Ovary (tissue), 9 donors: Measurements from ENCODE around the gene ZDHHC1. TPM values are rescaled to one million over a fixed set of nuclear protein-coding genes. Genes with fewer than 3 reads are reported as not detected.
A peak's percentile ranks its signal among the peaks of the same experiment; 100 is the strongest.

Experiments
- DNase-seq, 5 donors: peaks; one replicate each; pipeline ENCODE4 v3.0.0-alpha.2; 2019 to 2020
- H3K27ac ChIP-seq, 2 donors: fragments of 200-600 bp; one replicate each; pipeline versions ENCODE4 v1.5.1 to v1.8.0; 2019 to 2022
- H3K27me3 ChIP-seq: fragments of 200-600 bp; one replicate; pipeline ENCODE4 v1.8.0; 2022
- H3K36me3 ChIP-seq: fragments of 200-600 bp; sonication (generic); one replicate; pipeline ENCODE4 v1.5.1; 2019
- H3K4me1 ChIP-seq: one replicate; pipeline ENCODE4 v1.8.1; 2013; ENCODE audit warnings: mild to moderate bottlenecking, moderate library complexity; ENCODE audit not compliant: insufficient read depth
- H3K4me3 ChIP-seq: fragments of 200-600 bp; sonication (generic); one replicate; pipeline ENCODE4 v1.5.1; 2017
- H3K9me3 ChIP-seq, 2 donors: fragments of 200-600 bp in 1 of 2; sonication (generic) in 1 of 2; one replicate each; pipeline versions ENCODE4 v1.5.1 to v1.8.1; 2013 to 2019; ENCODE audit warnings: mild to moderate bottlenecking in 1 of 2, moderate library complexity in 1 of 2
- CTCF ChIP-seq, 3 donors: fragments of 450-650 bp in 2 of 3; fragments of 200-600 bp in 1 of 3; IDR thresholded peaks; one replicate each; pipeline versions ENCODE4 v1.5.1 to v1.8.0; 2016 to 2022; ENCODE audit warnings: antibody characterized with exemption in 3 of 3, mild to moderate bottlenecking in 1 of 3
- EP300 ChIP-seq: sonication (generic); formaldehyde crosslinking; IDR thresholded peaks from one replicate; pipeline ENCODE4 v1.6.1; 2017; ENCODE audit warnings: antibody characterized with exemption
- POLR2A ChIP-seq: fragments of 450-650 bp; IDR thresholded peaks from one replicate; pipeline ENCODE4 v1.6.1; 2017; ENCODE audit warnings: antibody characterized with exemption, mild to moderate bottlenecking, moderate library complexity
- WGBS, 3 donors: extraction: QIAGEN DNeasy Blood & Tissue Kit in 1 of 3; methylation state at CpG; one replicate each; pipeline versions ENCODE4 v1.1.5 to v1.1.7; 2013 to 2017; 5-methylcytosine and 5-hydroxymethylcytosine counted together
- intact Hi-C, 4 donors: fragments of 100-400 bp; cut with DNase I; formaldehyde crosslinking; loops; one replicate each; pipeline versions ENCODE4 v1.11.0 to v1.15.1; 2022 to 2023
- polyA plus RNA-seq, 2 donors: library from polyadenylated mRNA; stranded (reverse); fragments of 200-250 nt in 1 of 2; fragments of 350-450 nt in 1 of 2; fragmentation: Illumina TruSeq in 1 of 2; extraction: RNeasy Lipid Tissue Mini Kit (QIAGEN cat#74804) in 1 of 2; gene quantifications; one replicate each; pipeline ENCODE4 v1.2.3, GENCODE V29; 2013 to 2014
- total RNA-seq, 7 donors: library from RNA; depleted of rRNA in 2 of 7; stranded (reverse); fragments of >200 nt in 2 of 7; fragmentation: NEBNext Ultra II Directional in 3 of 7; extraction: Animal tissue kit (Norgen Biotek cat#: 25700) in 3 of 7; gene quantifications; one replicate each; pipeline versions ENCODE4 v1.1.0 to v1.2.4, GENCODE V29; 2016 to 2023
- donor health status: DM: no; HTN: no; CAD: no; lungs with moderate emphysema.
- donor health status: DM: no; HTN: no; CAD: no.
- donor health status: Bipolar disorder and iron deficiency.
- donor health status: DM: yes; HTN: yes; CAD: no.
- donor health status: DM: no; HTN: no; CAD: no.
- donor health status: DM: yes; HTN: yes; CAD: no.

ZDHHC1 gene
- total and polyA plus RNA-seq, 9 donors: 1.4 to 45.5 (median 21.9) TPM

- no peaks in the 10 kb centered on the region for H3K9me3 ChIP-seq
- intact Hi-C loops: loop anchor here in 1 of 4 donors (5.0 to 10.0 kb wide), 3 partner anchors 33 to 525 kb away; partner anchors contain the start of genes CES2 and CIAO2B
- no peak for TF ChIP-seq CTCF (IDR thresholded peaks at IDR 0.05)
- TF ChIP-seq POLR2A: no peak
- TF ChIP-seq EP300: no peak
- H3K4me1 ChIP-seq: peaks cover 49% of the 10 kb centered on the region
- no peak overlapping the region for H3K4me3 ChIP-seq
- H3K36me3 ChIP-seq: no peaks in the 10 kb centered on the region
- H3K27ac ChIP-seq: peak overlapping the region in 1 of 2 donors; percentile 76
- DNase-seq: no peak
- 19 to 44% (median 23%) methylated on average over 5 of the region's 5 CpGs for WGBS, 3 donors
- H3K27me3 ChIP-seq: no peaks in the 10 kb centered on the region
Measured at GRCh38 chr16:67460168-67460567, 43.9 kb upstream of the ZDHHC1 start.

GRCh38 chr16:67459861-67460150, 43.5 kb upstream of the ZDHHC1 start:
- H3K9me3 ChIP-seq: no peaks in the 10 kb centered on the region
- no peak overlapping the region for H3K4me3 ChIP-seq
- H3K36me3 ChIP-seq: no peaks in the 10 kb centered on the region
- TF ChIP-seq POLR2A (no peak), CTCF (IDR thresholded peaks at IDR 0.05) (no peak), EP300 (no peak)
- H3K27ac ChIP-seq: peak overlapping the region in 1 of 2 donors; percentile 76
- WGBS, 3 donors: 17 to 26% (median 20%) methylated on average over 3 of the region's 3 CpGs
- intact Hi-C loops: loop anchor here in 2 of 4 donors (2.0 to 10.0 kb wide), 4 partner anchors 15 to 525 kb away; partner anchors contain the start of genes CES2 (in 1 of the 2) and CIAO2B (in 1 of the 2)
- no peaks in the 10 kb centered on the region for H3K27me3 ChIP-seq
- DNase-seq: peak in 2 of 5 donors; percentile 47 to 78
- H3K4me1 ChIP-seq: peaks cover 49% of the 10 kb centered on the region

GRCh38 chr16:67459066-67459860, 43.0 kb upstream of the ZDHHC1 start:
- H3K9me3 ChIP-seq: no peaks in the 10 kb centered on the region
- H3K27ac ChIP-seq: peak overlapping the region; percentile 31 to 76
- WGBS, 3 donors: 22 to 33% (median 28%) methylated on average over 6 to 7 of the region's 7 CpGs
- intact Hi-C loops: loop anchor here in 1 of 4 donors (2.0 kb wide), 1 partner anchor 14 kb away; no protein-coding TSS in a partner anchor
- DNase-seq: peak in 1 of 5 donors; percentile 54
- H3K36me3 ChIP-seq: no peaks in the 10 kb centered on the region
- no peak for TF ChIP-seq EP300
- no peak for TF ChIP-seq CTCF (IDR thresholded peaks at IDR 0.05)
- no peak for TF ChIP-seq POLR2A
- peaks cover 45% of the 10 kb centered on the region for H3K4me1 ChIP-seq
- no peaks in the 10 kb centered on the region for H3K27me3 ChIP-seq
- H3K4me3 ChIP-seq: no peak overlapping the region

GRCh38 chr16:67458121-67458641, 41.9 kb upstream of the ZDHHC1 start:
- Histone ChIP-seq H3K4me3 (no peak overlapping the region), H3K9me3 (no peaks in the 10 kb centered on the region), H3K4me1 (peaks cover 45% of the 10 kb centered on the region), H3K36me3 (no peaks in the 10 kb centered on the region), H3K27me3 (no peaks in the 10 kb centered on the region), H3K27ac (peak overlapping the region; percentile 14 to 76)
- 41 to 49% (median 45%) methylated on average over 4 to 6 of the region's 6 CpGs for WGBS, 3 donors
- intact Hi-C loops: loop anchor here in 1 of 4 donors (2.0 kb wide), 1 partner anchor 13 kb away; no protein-coding TSS in a partner anchor
- TF ChIP-seq EP300: no peak
- peak in 1 of 5 donors; percentile 41 for DNase-seq
